PC-3 (cell line): Measurements from ENCODE around the gene VPS35L. TPM values are rescaled to one million over a fixed set of nuclear protein-coding genes. Genes with fewer than 3 reads are reported as not detected.

Experiments
- ATAC-seq: fragments of 200-7000 bp; cut with Tn5 transposase; 2 replicates; pipeline ENCODE4 v1.9.1; 2020; ENCODE audit warnings: mild to moderate bottlenecking, moderate library complexity
- BruUV-seq: library from RNA; stranded (reverse); fragments of 400-500 nt; replicated peaks from 2 replicates; lab custom pipeline; 2021; lab: Mats Ljungman, UMichigan
- CTCF ChIA-PET: fragments of 300-600 bp; sonication (Branson Sonifier 250); formaldehyde crosslinking; loops from one replicate; lab custom pipeline; 2022; ENCODE audit warnings: antibody characterized with exemption; lab: Charles Lee
- POLR2A ChIA-PET: fragments of 300-600 bp; sonication (Branson Sonifier 250); formaldehyde crosslinking; loops from one replicate; lab custom pipeline; 2022; ENCODE audit warnings: antibody characterized with exemption; ENCODE audit not compliant: unreplicated experiment; lab: Charles Lee
- DNase-seq: peaks from one replicate; pipeline ENCODE4 v3.0.0-alpha.2; 2015
- H2AFZ ChIP-seq: fragments of 300-600 bp; sonication (generic); 2 replicates; pipeline ENCODE4 v1.6.0; 2016; ENCODE audit warnings: antibody characterized with exemption, low read length
- H3F3A ChIP-seq: fragments of 300-600 bp; sonication (generic); one replicate; pipeline ENCODE4 v1.6.0; 2017; ENCODE audit warnings: antibody characterized with exemption, low read length, control low read depth, mild to moderate bottlenecking; ENCODE audit not compliant: unreplicated experiment
- H3K27ac ChIP-seq: fragments of 300-600 bp; sonication (generic); 2 replicates; pipeline ENCODE4 v1.5.1; 2016; ENCODE audit warnings: mild to moderate bottlenecking, low read length
- H3K27me3 ChIP-seq: fragments of 300-600 bp; sonication (generic); 2 replicates; pipeline ENCODE4 v1.6.1; 2016; ENCODE audit warnings: low read length, mixed read lengths
- H3K36me3 ChIP-seq: fragments of 300-600 bp; sonication (generic); 2 replicates; pipeline ENCODE4 v1.6.1; 2016; ENCODE audit warnings: low read depth, mixed run types, low read length, mixed read lengths
- H3K4me1 ChIP-seq: fragments of 300-600 bp; sonication (generic); 2 replicates; pipeline ENCODE4 v1.5.1; 2016; ENCODE audit warnings: low read length; ENCODE audit not compliant: insufficient read depth
- H3K4me2 ChIP-seq: fragments of 300-600 bp; sonication (generic); 2 replicates; pipeline ENCODE4 v1.6.0; 2016; ENCODE audit warnings: low read length
- H3K4me3 ChIP-seq: fragments of 300-600 bp; sonication (generic); 2 replicates; pipeline ENCODE4 v1.5.1; 2016; ENCODE audit warnings: mild to moderate bottlenecking, low read length, mixed read lengths
- H3K79me2 ChIP-seq: fragments of 300-600 bp; sonication (generic); 2 replicates; pipeline ENCODE4 v1.6.1; 2017; ENCODE audit warnings: low read length, mixed read lengths
- H3K9ac ChIP-seq: fragments of 300-600 bp; sonication (generic); 2 replicates; pipeline ENCODE4 v1.6.0; 2016; ENCODE audit warnings: mild to moderate bottlenecking, low read length
- H3K9me2 ChIP-seq: fragments of 300-600 bp; sonication (generic); replicated peaks from 2 replicates; pipeline ENCODE4 v1.6.1; 2016; ENCODE audit warnings: mixed run types, low read length, mixed read lengths
- H3K9me3 ChIP-seq: fragments of 300-600 bp; sonication (generic); 2 replicates; pipeline ENCODE4 v1.6.1; 2016; ENCODE audit warnings: low read length, mixed read lengths
- H4K20me1 ChIP-seq: fragments of 300-600 bp; sonication (generic); 2 replicates; pipeline ENCODE4 v1.6.1; 2016; ENCODE audit warnings: low read length, mixed read lengths
- CTCF ChIP-seq: fragments of 300-600 bp; sonication (generic); conservative IDR thresholded peaks from 2 replicates; pipeline ENCODE4 v1.5.1; 2017; ENCODE audit warnings: antibody characterized with exemption, low read depth, mild to moderate bottlenecking, low read length
- EZH2 ChIP-seq: fragments of 300-600 bp; sonication (generic); IDR thresholded peaks from one replicate; pipeline ENCODE4 v1.6.1; 2017; ENCODE audit warnings: antibody characterized with exemption, mild to moderate bottlenecking, low read length; ENCODE audit not compliant: unreplicated experiment
- EZH2phosphoT487 ChIP-seq: fragments of 300-600 bp; sonication (generic); IDR thresholded peaks from 2 replicates; pipeline ENCODE4 v1.6.1; 2018; ENCODE audit warnings: mild to moderate bottlenecking, antibody characterized with exemption, low read length, borderline replicate concordance
- intact Hi-C: fragments of 100-400 bp; cut with micrococcal nuclease; formaldehyde crosslinking; loops from 2 replicates; pipeline ENCODE4 v1.9.0; 2023
- total RNA-seq: library from RNA; depleted of rRNA; stranded (reverse); fragments of >200 nt; gene quantifications from 2 replicates; pipeline ENCODE4 v1.2.3, GENCODE V29; 2014; rRNA removed

VPS35L gene
- total RNA-seq, 1 experiment from 2014 or later = 2.9 TPM

GRCh38 chr16:19749571-19750080, 194.1 kb downstream of the VPS35L start:
- intact Hi-C loops = loop anchor here (5.0 kb wide), 1 partner anchor 52 kb away; no protein-coding TSS in a partner anchor
- TF ChIP-seq EZH2 (no peak), EZH2phosphoT487 (no peak), CTCF (no peak)
- Histone ChIP-seq H3K9ac (no peak overlapping the region), H3K36me3 (no peaks in the 10 kb centered on the region), H2AFZ (no peak overlapping the region), H3K79me2 (no peaks in the 10 kb centered on the region), H3K27ac (no peak overlapping the region), H4K20me1 (no peaks in the 10 kb centered on the region), H3K4me3 (no peak overlapping the region), H3K27me3 (no peaks in the 10 kb centered on the region), H3K4me1 (peaks cover 41% of the 10 kb centered on the region), H3K9me2 (no peaks in the 10 kb centered on the region), H3F3A (peaks cover 3% of the 10 kb centered on the region), H3K9me3 (no peaks in the 10 kb centered on the region), H3K4me2 (no peak overlapping the region)
- no TSS peak for BruUV-seq
- ATAC-seq (no peak), DNase-seq (no peak)
- POLR2A ChIA-PET = no interaction called here
- CTCF ChIA-PET = interaction anchor here (0.5 kb wide), 1 partner anchor 130 kb away, joined by 4 read pairs; no protein-coding TSS in a partner anchor

Other genes starting within 250 kb of the VPS35L start
- 7.4 and 7.9 TPM in 2 replicates for gene TMC5, start 137.8 kb upstream of the VPS35L start, total RNA-seq
- 45.6 and 50.7 TPM in 2 replicates for gene GDE1, start 33.6 kb upstream of the VPS35L start, total RNA-seq
- 5.4 and 10.0 TPM in 2 replicates for gene CCP110, start 31.8 kb upstream of the VPS35L start, total RNA-seq
- 13.6 and 18.8 TPM in 2 replicates for gene KNOP1, start 162.5 kb downstream of the VPS35L start, total RNA-seq
- 3.3 and 8.9 TPM in 2 replicates for gene IQCK, start 162.6 kb downstream of the VPS35L start, total RNA-seq